SH-SY5Y (cell line): ENCODE data around the gene FBXW5.

Experiments
- GATA2 ChIP-seq: IDR thresholded peaks from 2 replicates; pipeline ENCODE4 v1.6.1; 2011; ENCODE audit warnings: mild to moderate bottlenecking, low read depth, low read length
- GATA3 ChIP-seq: IDR thresholded peaks from 2 replicates; pipeline ENCODE4 v1.6.1; 2011; ENCODE audit warnings: low read depth, mild to moderate bottlenecking, low read length, moderate library complexity

- TF ChIP-seq GATA2 (no peak), GATA3 (no peak)
These were observed 7.8 kb downstream of the FBXW5 start for GRCh38 chr9:136936645-136937170.
